ENCODE measurements around the gene MPV17. TPM values are rescaled to one million over a fixed set of nuclear protein-coding genes. Genes with fewer than 3 reads are reported as not detected.

The MPV17 gene, protein sequence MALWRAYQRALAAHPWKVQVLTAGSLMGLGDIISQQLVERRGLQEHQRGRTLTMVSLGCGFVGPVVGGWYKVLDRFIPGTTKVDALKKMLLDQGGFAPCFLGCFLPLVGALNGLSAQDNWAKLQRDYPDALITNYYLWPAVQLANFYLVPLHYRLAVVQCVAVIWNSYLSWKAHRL
- total RNA-seq (2011; cell fraction: chromatin; rRNA removed; ENCODE audit: low replicate concordance), result 288 and 498 TPM in 2 replicates
- total RNA-seq (2011; cell fraction: nucleolus; rRNA removed), result 229 and 251 TPM in 2 replicates
- total RNA-seq (2011; cell fraction: nucleoplasm; rRNA removed), result 296 and 427 TPM in 2 replicates
- 54.7 and 74.5 TPM in 2 replicates for total RNA-seq (2014; rRNA removed)
- total RNA-seq (2014; rRNA removed; fragmentation: Illumina TruSeq; extraction: Trizol), result 60.4 and 69.2 TPM in 2 replicates
- total RNA-seq (2015; rRNA removed; fragmentation: Illumina TruSeq; extraction: Trizol), result 70.2 and 70.9 TPM in 2 replicates
- 66.8 and 71.2 TPM in 2 replicates for total RNA-seq (2021)
- 140 and 144 TPM in 2 replicates for polyA plus RNA-seq (2011; rRNA removed)
- polyA plus RNA-seq (2011; cell fraction: cytosol; rRNA removed), result 190 and 249 TPM in 2 replicates
- 280 and 330 TPM in 2 replicates for polyA plus RNA-seq (2011; cell fraction: nucleus; rRNA removed)
- 99.4 and 107 TPM in 2 replicates for polyA plus RNA-seq (2012)
- 107 and 134 TPM in 2 replicates for polyA plus RNA-seq (2014; fragmentation: Illumina TruSeq; extraction: Trizol)
- 10 to 100 TPM; 69.8 to 81.8 TPM for polyA plus RNA-seq (2014; fragmentation: Nextera tagmentation; extraction: Ambion mirVana)
- 65.3 and 67.2 TPM in 2 replicates for polyA plus RNA-seq (2014; rRNA removed)
- 141 and 162 TPM in 2 replicates for polyA minus RNA-seq (2011; rRNA and poly(A)+ RNA removed)
- polyA minus RNA-seq (2011; cell fraction: cytosol; rRNA and poly(A)+ RNA removed), result 56.1 and 78.0 TPM in 2 replicates
- polyA minus RNA-seq (2011; cell fraction: nucleus; rRNA and poly(A)+ RNA removed), result 58.2 and 79.0 TPM in 2 replicates
- Bru-seq, nascent RNA, result percentile 78 among the genes with signal in this experiment
- percentile 68 among the genes with signal in this experiment for BruChase-seq, experiment 1, labeled RNA remaining after a 2-hour chase
- percentile 72 among the genes with signal in this experiment for BruChase-seq, experiment 2, labeled RNA remaining after a 6-hour chase
- long read RNA-seq, experiment 1, transcript MPV17-203 (8 exons, 1,005 nt), result major isoform, 43 of 131 reads
- long read RNA-seq, experiment 1, partial matches to known transcripts, result 3 of 131 reads
- long read RNA-seq, experiment 1, other reads (novel, unspliced or antisense), result 75 of 131 reads
- long read RNA-seq, experiment 2, transcript MPV17-203 (8 exons, 1,005 nt), result minor isoform, 10 of 59 reads
- long read RNA-seq, experiment 2, transcript MPV17-201 (7 exons, 998 nt), result major isoform, 23 of 59 reads
- long read RNA-seq, experiment 2, partial matches to known transcripts, result 4 of 59 reads
- long read RNA-seq, experiment 2, other reads (novel, unspliced or antisense), result 21 of 59 reads
- long read RNA-seq, experiment 3, transcript MPV17-203 (8 exons, 1,005 nt), result major isoform, 25 of 59 reads
- long read RNA-seq, experiment 3, transcript MPV17-201 (7 exons, 998 nt), result minor isoform, 11 of 59 reads
- long read RNA-seq, experiment 3, partial matches to known transcripts, result 1 of 59 reads
- long read RNA-seq, experiment 3, other reads (novel, unspliced or antisense), result 17 of 59 reads

GRCh38 chr2:27322766-27323595, at the start of gene MPV17:
Gene MPV17, minus strand, starts transcription at chr2:27323097. Its CDS starts 580 bp downstream, at chr2:27322517.
- H3K9ac ChIP-seq (ENCODE audit: insufficient read depth in 1 of 2, low read depth in 2 of 2, low read length in 2 of 2), result peak within 1 kb of the TSS; percentile 97 to 99
- ChIA-PET POLR2A (interaction anchor here (0.6 to 4.1 kb wide), 15 partner anchors 8 to 360 kb away, joined by 3 to 22 read pairs (median 4); partner anchors contain the start of gene GTF3C2), CTCF (ENCODE audit: low intra/inter-chr PET ratio) (interaction anchor here (0.8 kb wide), 1 partner anchor 33 kb away, joined by 3 read pairs; no protein-coding TSS in a partner anchor)
- peak within 1 kb of the TSS; percentile 96 for H3K4me2 ChIP-seq (ENCODE audit: insufficient read depth, low read length)
- peak within 1 kb of the TSS; percentile 71 for H3K4me3 ChIP-seq
- H4K20me1 ChIP-seq (replicated peaks; ENCODE audit: control insufficient read depth, insufficient read depth, low read length), result no peaks in the 10 kb centered on the region
- H3K27ac ChIP-seq (ENCODE audit: extremely low read depth, low read depth, low read length), result peak within 1 kb of the TSS; percentile 98
- no peaks in the 10 kb centered on the region for H3K9me1 ChIP-seq (ENCODE audit: control insufficient read depth, insufficient read depth, low read length)
- WGBS (ENCODE audit: insufficient coverage, low coverage, missing lambda C conversion rate), result under 1% methylated on average over 39 of the region's 39 CpGs
- H3K4me1 ChIP-seq (replicated peaks in 1 of 2; ENCODE audit: control insufficient read depth in 2 of 2, insufficient read depth in 2 of 2, low read length in 2 of 2), result peaks cover 8 to 21% of the 10 kb centered on the region in 2 experiments; a peak in 4 of 5 replicates
- in situ Hi-C loops (cut with MboI), result no loop called here
- peaks cover 29% of the 10 kb centered on the region; the same call in 2 of the 3 replicates for H3K36me3 ChIP-seq (ENCODE audit: control insufficient read depth, insufficient read depth, low read length)
- peak; percentile 96 for DNase-seq (ENCODE audit: extremely low read depth in 1 of 4, low spot score in 3 of 4)
- no peaks in the 10 kb centered on the region for H3K9me3 ChIP-seq (replicated peaks; ENCODE audit: control insufficient read depth, insufficient read depth, low read depth, low read length)
- intact Hi-C loops (cut with micrococcal nuclease), result loop anchor here (1.0 kb wide), 2 partner anchors 33 to 47 kb away; partner anchors contain the start of genes EIF2B4, GTF3C2 and SNX17
- no peaks in the 10 kb centered on the region for H3K27me3 ChIP-seq (ENCODE audit: control insufficient read depth in 2 of 2, insufficient read depth in 2 of 2, low read length in 2 of 2)
- TSS peak; percentile 96 for BruUV-seq (replicated peaks)
- peak; percentile 95 for ATAC-seq
- H2AFZ ChIP-seq (ENCODE audit: low read depth, low read length), result peak within 1 kb of the TSS; percentile 84
- peaks cover 32% of the 10 kb centered on the region for H3K79me2 ChIP-seq (ENCODE audit: control insufficient read depth, insufficient read depth, low read length)
- peak; percentile 92 for FAIRE-seq
- TF ChIP-seq TAF1 (IDR thresholded peaks at IDR 0.05; ENCODE audit: control insufficient read depth, extremely low read depth, insufficient read depth, low read length, severe bottlenecking) (peak; percentile 92), SAP30 (IDR thresholded peaks at IDR 0.05; ENCODE audit: borderline replicate concordance, insufficient read depth, low read depth, low read length, poor library complexity, severe bottlenecking) (peak; percentile 83), MYC (IDR thresholded peaks at IDR 0.05; ENCODE audit: low read depth, low read length) (peak; percentile 90), MYC (CRISPR knock-in tag; IDR thresholded peaks at IDR 0.05; ENCODE audit: borderline replicate concordance, low read depth) (peak; percentile 59; the same call in 1 of the 2 replicates), NCOA2 (IDR thresholded peaks at IDR 0.05; ENCODE audit: partially characterized antibody in 2 of 2) (no peak), TARDBP (IDR thresholded peaks at IDR 0.05) (no peak), RFX7 (CRISPR knock-in tag; IDR thresholded peaks at IDR 0.05) (no peak), ZC3H8 (IDR thresholded peaks at IDR 0.05) (no peak)
- TF ChIP-seq, protein P1, sequence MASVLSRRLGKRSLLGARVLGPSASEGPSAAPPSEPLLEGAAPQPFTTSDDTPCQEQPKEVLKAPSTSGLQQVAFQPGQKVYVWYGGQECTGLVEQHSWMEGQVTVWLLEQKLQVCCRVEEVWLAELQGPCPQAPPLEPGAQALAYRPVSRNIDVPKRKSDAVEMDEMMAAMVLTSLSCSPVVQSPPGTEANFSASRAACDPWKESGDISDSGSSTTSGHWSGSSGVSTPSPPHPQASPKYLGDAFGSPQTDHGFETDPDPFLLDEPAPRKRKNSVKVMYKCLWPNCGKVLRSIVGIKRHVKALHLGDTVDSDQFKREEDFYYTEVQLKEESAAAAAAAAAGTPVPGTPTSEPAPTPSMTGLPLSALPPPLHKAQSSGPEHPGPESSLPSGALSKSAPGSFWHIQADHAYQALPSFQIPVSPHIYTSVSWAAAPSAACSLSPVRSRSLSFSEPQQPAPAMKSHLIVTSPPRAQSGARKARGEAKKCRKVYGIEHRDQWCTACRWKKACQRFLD (CRISPR knock-in tag; IDR thresholded peaks at IDR 0.05), result peak; percentile 21; the same call in 1 of the 2 replicates

All from K562 (cell line).